Vagina (tissue), 2 donors: ENCODE measurements around the gene AOX1.

Source experiments
- CTCF ChIP-seq, 3 experiments: fragments of 450-650 bp in 2 of 3; fragments of 200-600 bp in 1 of 3; sonication (generic) in 1 of 3; IDR thresholded peaks; one replicate each; pipeline ENCODE4 v1.5.1; 2017 to 2019; ENCODE audit warnings: antibody characterized with exemption in 3 of 3, mild to moderate bottlenecking in 2 of 3, moderate library complexity in 2 of 3
- POLR2A ChIP-seq, 2 donors: fragments of 450-650 bp; IDR thresholded peaks; one replicate each; pipeline ENCODE4 v1.6.1; 2017; ENCODE audit warnings: antibody characterized with exemption in 2 of 2, mild to moderate bottlenecking in 2 of 2, moderate library complexity in 2 of 2
- POLR2AphosphoS5 ChIP-seq, 2 donors: sonication (generic); formaldehyde crosslinking; IDR thresholded peaks; one replicate each; pipeline ENCODE4 v1.9.0; 2017; ENCODE audit warnings: antibody characterized with exemption in 2 of 2, mild to moderate bottlenecking in 2 of 2, low read depth in 1 of 2; ENCODE audit not compliant: insufficient read depth in 1 of 2

DNA sequence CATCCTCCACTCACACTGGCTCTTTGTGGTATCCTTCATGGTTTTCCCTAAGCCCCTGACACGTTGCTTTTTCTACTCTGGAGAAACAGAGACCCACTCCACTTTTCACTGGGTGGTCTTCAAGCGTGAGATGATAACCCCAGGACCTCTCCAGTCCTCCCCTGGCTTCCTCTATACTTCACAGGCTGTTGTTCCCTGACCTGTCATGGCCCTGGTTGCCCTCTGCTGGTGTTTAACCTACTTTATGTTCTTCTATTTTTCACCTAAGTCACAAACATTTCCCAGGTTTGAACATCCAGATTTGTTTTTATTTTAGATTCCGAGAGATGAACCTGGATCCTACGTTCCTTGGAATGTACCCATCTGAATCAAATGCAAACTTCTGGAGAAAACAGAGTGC lies 84.5 kb downstream of the AOX1 start:
- TF ChIP-seq POLR2AphosphoS5 (IDR thresholded peaks at IDR 0.05; ENCODE audit: insufficient read depth in 1 of 2, low read depth in 1 of 2) (no peak), CTCF (IDR thresholded peaks at IDR 0.05) (no peak), POLR2A (IDR thresholded peaks at IDR 0.05) (no peak)
